IMR-90 (cell line): Measurements from ENCODE around the gene CNTN4. TPM values are rescaled to one million over a fixed set of nuclear protein-coding genes. Genes with fewer than 3 reads are reported as not detected.

Source experiments
- ATAC-seq: fragments of 200-7000 bp; cut with Tn5 transposase; 2 replicates; pipeline ENCODE4 v1.9.1; 2020; ENCODE audit warnings: low read depth, mild to moderate bottlenecking, moderate library complexity
- BruUV-seq: library from RNA; stranded (reverse); fragments of 400-500 nt; replicated peaks from 2 replicates; lab custom pipeline; 2021; lab: Mats Ljungman, UMichigan
- CTCF ChIA-PET: fragments of 300-600 bp; formaldehyde crosslinking; extraction: SDS; loops from one replicate; lab custom pipeline; 2021; ENCODE audit warnings: antibody characterized with exemption; lab: Yijun Ruan, JAX
- POLR2A ChIA-PET: fragments of 300-600 bp; sonication (Branson Sonifier 250); formaldehyde crosslinking; loops from one replicate; lab custom pipeline; 2022; ENCODE audit warnings: antibody characterized with exemption; ENCODE audit not compliant: unreplicated experiment; lab: Charles Lee
- DNase-seq: peaks from one replicate; pipeline ENCODE4 v3.0.0; 2013
- H2AFZ ChIP-seq: replicated peaks from 2 replicates; pipeline ENCODE3; 2013; ENCODE audit warnings: low read length, mild to moderate bottlenecking; ENCODE audit not compliant: poor library complexity
- H2AK5ac ChIP-seq: 2 replicates; pipeline ENCODE4 v1.6.1; 2013; ENCODE audit warnings: low read depth, low read length, inconsistent platforms
- H2AK9ac ChIP-seq: replicated peaks from 2 replicates; pipeline ENCODE3; 2013; ENCODE audit warnings: mild to moderate bottlenecking, low read depth, low read length, moderate library complexity; ENCODE audit not compliant: poor library complexity
- H2BK120ac ChIP-seq: 2 replicates; pipeline ENCODE4 v1.6.1; 2013; ENCODE audit warnings: low read depth, low read length, inconsistent platforms
- H2BK15ac ChIP-seq: 3 replicates; pipeline ENCODE4 v1.6.1; 2013; ENCODE audit warnings: low read depth, low read length, inconsistent platforms
- H2BK20ac ChIP-seq: 2 replicates; pipeline ENCODE4 v1.6.1; 2013; ENCODE audit warnings: low read depth, mild to moderate bottlenecking, inconsistent platforms, low read length, moderate library complexity
- H2BK5ac ChIP-seq: 2 replicates; pipeline ENCODE4 v1.6.1; 2013; ENCODE audit warnings: mild to moderate bottlenecking, low read depth, low read length, inconsistent platforms; ENCODE audit not compliant: poor library complexity, severe bottlenecking
- H3K14ac ChIP-seq: replicated peaks from 2 replicates; pipeline ENCODE4 v1.6.1; 2013; ENCODE audit warnings: low read depth, low read length, inconsistent platforms
- H3K18ac ChIP-seq: 2 replicates; pipeline ENCODE4 v1.6.1; 2013; ENCODE audit warnings: low read depth, low read length, control low read depth
- H3K23ac ChIP-seq: 2 replicates; pipeline ENCODE4 v1.6.1; 2013; ENCODE audit warnings: low read depth, low read length, inconsistent platforms
- H3K27ac ChIP-seq: 2 replicates; pipeline ENCODE4 v1.5.1; 2013; ENCODE audit warnings: mild to moderate bottlenecking, control low read depth, low read length; ENCODE audit not compliant: insufficient read depth
- H3K27me3 ChIP-seq: 2 replicates; pipeline ENCODE4 v1.6.1; 2013; ENCODE audit warnings: low read length; ENCODE audit not compliant: control insufficient read depth, insufficient read depth
- H3K36me3 ChIP-seq: 2 replicates; pipeline ENCODE4 v1.6.1; 2013; ENCODE audit warnings: low read length, mixed read lengths; ENCODE audit not compliant: control insufficient read depth, insufficient read depth
- H3K4ac ChIP-seq: 2 replicates; pipeline ENCODE4 v1.6.1; 2013; ENCODE audit warnings: low read depth, low read length, inconsistent platforms
- H3K4me1 ChIP-seq: 2 replicates; pipeline ENCODE4 v1.6.1; 2013; ENCODE audit warnings: low read length, mixed read lengths; ENCODE audit not compliant: control insufficient read depth, insufficient read depth
- H3K4me2 ChIP-seq: 2 replicates; pipeline ENCODE4 v1.6.1; 2013; ENCODE audit warnings: low read depth, mild to moderate bottlenecking, control low read depth, low read length, moderate library complexity
- H3K4me3 ChIP-seq: 2 replicates; pipeline ENCODE4 v1.5.1; 2013; ENCODE audit warnings: low read depth, mild to moderate bottlenecking, control low read depth, low read length, moderate library complexity; ENCODE audit not compliant: insufficient read depth
- H3K56ac ChIP-seq: 2 replicates; pipeline ENCODE4 v1.6.1; 2013; ENCODE audit warnings: low read length, inconsistent platforms; ENCODE audit not compliant: insufficient read depth; ENCODE audit errors: extremely low read depth
- H3K79me1 ChIP-seq, 2 experiments: 2 replicates each; pipeline ENCODE4 v1.6.1; 2013; ENCODE audit warnings: low read length in 2 of 2, inconsistent platforms in 1 of 2, low read depth in 1 of 2
- H3K9ac ChIP-seq: 2 replicates; pipeline ENCODE4 v1.6.1; 2013; ENCODE audit warnings: low read depth, low read length, control low read depth
- H3K9me1 ChIP-seq: 2 replicates; pipeline ENCODE4 v1.6.1; 2013; ENCODE audit warnings: low read length, inconsistent platforms; ENCODE audit not compliant: insufficient read depth
- H3K9me3 ChIP-seq: 2 replicates; pipeline ENCODE4 v1.6.1; 2013; ENCODE audit warnings: low read length; ENCODE audit not compliant: control insufficient read depth, insufficient read depth
- H4K20me1 ChIP-seq: 2 replicates; pipeline ENCODE4 v1.6.1; 2013; ENCODE audit warnings: low read length, inconsistent platforms; ENCODE audit not compliant: insufficient read depth
- H4K5ac ChIP-seq: 2 replicates; pipeline ENCODE4 v1.6.1; 2013; ENCODE audit warnings: mild to moderate bottlenecking, low read depth, low read length, control low read depth
- H4K8ac ChIP-seq, 2 experiments: 2 replicates each; pipeline ENCODE4 v1.6.1; 2013; ENCODE audit warnings: low read depth in 2 of 2, low read length in 2 of 2, control low read depth in 1 of 2, inconsistent platforms in 1 of 2
- H4K91ac ChIP-seq: 2 replicates; pipeline ENCODE4 v1.6.1; 2013; ENCODE audit warnings: low read depth, low read length, inconsistent platforms; ENCODE audit not compliant: insufficient read depth
- BHLHE40 ChIP-seq: fragments of 150-350 bp; IDR thresholded peaks from 2 replicates; pipeline ENCODE4 v1.6.1; 2016; ENCODE audit warnings: mild to moderate bottlenecking, low read depth, low read length
- CEBPB ChIP-seq: IDR thresholded peaks from 2 replicates; pipeline ENCODE4 v1.6.1; 2012; ENCODE audit warnings: low read depth, low read length, improper control_type of control experiment
- CHD1 ChIP-seq: IDR thresholded peaks from 2 replicates; pipeline ENCODE4 v1.6.1; 2012; ENCODE audit warnings: low read depth, low read length, improper control_type of control experiment
- CTCF ChIP-seq: conservative IDR thresholded peaks from 2 replicates; pipeline ENCODE4 v1.5.1; 2012; ENCODE audit warnings: mild to moderate bottlenecking, low read depth, low read length, improper control_type of control experiment
- FOS ChIP-seq: fragments of 150-350 bp; IDR thresholded peaks from 2 replicates; pipeline ENCODE4 v1.6.1; 2016; ENCODE audit warnings: low read depth, low read length
- MAFK ChIP-seq: IDR thresholded peaks from 2 replicates; pipeline ENCODE4 v1.6.1; 2012; ENCODE audit warnings: low read depth, low read length, improper control_type of control experiment
- MAZ ChIP-seq: IDR thresholded peaks from 2 replicates; pipeline ENCODE4 v1.6.1; 2012; ENCODE audit warnings: low read depth, mild to moderate bottlenecking, low read length, improper control_type of control experiment, moderate library complexity, borderline replicate concordance
- MXI1 ChIP-seq: IDR thresholded peaks from 2 replicates; pipeline ENCODE4 v1.6.1; 2012; ENCODE audit warnings: low read depth, mild to moderate bottlenecking, low read length, moderate library complexity, borderline replicate concordance
- NFE2L2 ChIP-seq: fragments of 150-350 bp; IDR thresholded peaks from 2 replicates; pipeline ENCODE4 v1.6.1; 2016; ENCODE audit warnings: low read depth, mild to moderate bottlenecking, low read length
- POLR2A ChIP-seq: IDR thresholded peaks from 2 replicates; pipeline ENCODE4 v1.6.1; 2012; ENCODE audit warnings: mild to moderate bottlenecking, low read depth, low read length
- RAD21 ChIP-seq: IDR thresholded peaks from 2 replicates; pipeline ENCODE4 v1.6.1; 2012; ENCODE audit warnings: low read length, improper control_type of control experiment
- RCOR1 ChIP-seq: IDR thresholded peaks from 2 replicates; pipeline ENCODE4 v1.6.1; 2012; ENCODE audit warnings: mild to moderate bottlenecking, low read length, improper control_type of control experiment; ENCODE audit not compliant: insufficient replicate concordance
- RFX5 ChIP-seq: IDR thresholded peaks from 2 replicates; pipeline ENCODE4 v1.8.0; 2012; ENCODE audit warnings: low read depth, mild to moderate bottlenecking, low read length, moderate library complexity
- SMC3 ChIP-seq: fragments of 150-350 bp; IDR thresholded peaks from 2 replicates; pipeline ENCODE4 v1.6.1; 2016; ENCODE audit warnings: low read depth, mild to moderate bottlenecking, antibody characterized with exemption, low read length, moderate library complexity
- USF2 ChIP-seq: fragments of 150-350 bp; IDR thresholded peaks from 2 replicates; pipeline ENCODE4 v1.6.1; 2017; ENCODE audit warnings: mild to moderate bottlenecking, antibody characterized with exemption, low read length, low read depth
- WGBS, 2 experiments: methylation state at CpG; one replicate each; pipeline versions ENCODE4 v1.1.5 to v1.1.7; 2013; ENCODE audit warnings: missing lambda C conversion rate in 2 of 2; ENCODE audit not compliant: insufficient read length in 1 of 2; ENCODE audit errors: extremely low coverage in 2 of 2; 5-methylcytosine and 5-hydroxymethylcytosine counted together
- dilution Hi-C: fragments of 300-500 bp; cut with HindIII; formaldehyde crosslinking; loops from one replicate; pipeline ENCODE4 v1.14.3; 2018; ENCODE audit warnings: low sequenced_read_pairs; ENCODE audit not compliant: unreplicated experiment
- in situ Hi-C: fragments of 300-500 bp; cut with MboI; formaldehyde crosslinking; loops from 3 replicates; pipeline ENCODE4 v1.14.3; 2019; ENCODE audit warnings: low sequenced_read_pairs, inconsistent platforms, mixed read lengths
- intact Hi-C: fragments of 100-400 bp; cut with micrococcal nuclease; formaldehyde crosslinking; loops from 2 replicates; pipeline ENCODE4 v1.10.0; 2022
- polyA plus RNA-seq, 3 experiments: library from polyadenylated mRNA; depleted of rRNA; stranded (reverse); fragments of >200 nt; gene quantifications; 2 replicates each; pipeline ENCODE4 v1.2.3, GENCODE V29; 2012; ENCODE audit warnings: low replicate concordance in 1 of 3
- total RNA-seq: library from RNA; depleted of rRNA; stranded (reverse); fragments of >200 nt; gene quantifications from 2 replicates; pipeline ENCODE4 v1.2.3, GENCODE V29; 2012
- TF ChIP-seq, protein P1 (sequence below): fragments of 150-350 bp; IDR thresholded peaks from 2 replicates; pipeline ENCODE4 v1.6.1; 2016; ENCODE audit warnings: low read depth, mild to moderate bottlenecking, low read length, moderate library complexity, borderline replicate concordance

Gene CNTN4
- total and polyA plus RNA-seq, 2 of the 4 experiments (the other 2 are of a cell fraction), result under 0.01 TPM; not detected in 1

DNA sequence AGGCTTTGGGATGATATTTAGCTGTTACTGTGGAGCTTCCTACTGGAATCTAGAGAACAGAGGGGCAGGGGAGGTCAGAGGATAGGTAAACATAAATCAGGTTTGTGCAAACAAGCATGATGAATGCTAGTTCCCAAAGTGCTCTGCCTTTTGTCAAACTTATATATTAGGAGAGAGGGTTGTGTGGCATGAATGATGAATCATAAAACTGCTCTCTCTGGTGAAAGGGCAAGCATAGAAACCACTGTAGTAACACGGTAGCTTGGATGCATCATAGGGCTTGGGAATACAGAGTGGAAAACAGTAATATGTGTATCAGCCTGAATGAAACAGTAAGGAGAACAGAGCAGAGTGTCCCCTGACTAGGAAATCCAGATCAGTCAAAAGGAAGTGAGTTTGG, 524.8 kb downstream of the CNTN4 start:
- no peak overlapping the region for H3K14ac ChIP-seq
- no peaks in the 10 kb centered on the region for H3K9me1 ChIP-seq
- no peak overlapping the region for H3K4ac ChIP-seq
- H4K20me1 ChIP-seq, result no peaks in the 10 kb centered on the region
- H4K8ac ChIP-seq, result no peak overlapping the region
- no peak overlapping the region for H2BK15ac ChIP-seq
- BruUV-seq, result no TSS peak
- H4K5ac ChIP-seq, result no peak overlapping the region
- no peak overlapping the region for H4K91ac ChIP-seq
- no peak overlapping the region for H3K18ac ChIP-seq
- H2BK120ac ChIP-seq, result no peak overlapping the region
- dilution Hi-C loops, result no loop called here
- no peak overlapping the region for H3K9ac ChIP-seq
- H3K23ac ChIP-seq, result no peak overlapping the region
- H3K27me3 ChIP-seq, result no peaks in the 10 kb centered on the region
- WGBS, 2 experiments, result 0% methylated on average over 1 of the region's 1 CpG; no CpG with 5 or more reads in 1 of the 2 experiments
- H2AFZ ChIP-seq, result no peak overlapping the region
- H3K4me2 ChIP-seq, result no peak overlapping the region
- no peak overlapping the region for H3K4me3 ChIP-seq
- intact Hi-C loops, result no loop called here
- no peak for TF ChIP-seq CEBPB
- TF ChIP-seq RFX5, result no peak
- no peak for TF ChIP-seq MAFK
- no peak for TF ChIP-seq CHD1
- no peak for TF ChIP-seq CTCF
- TF ChIP-seq, protein P1, sequence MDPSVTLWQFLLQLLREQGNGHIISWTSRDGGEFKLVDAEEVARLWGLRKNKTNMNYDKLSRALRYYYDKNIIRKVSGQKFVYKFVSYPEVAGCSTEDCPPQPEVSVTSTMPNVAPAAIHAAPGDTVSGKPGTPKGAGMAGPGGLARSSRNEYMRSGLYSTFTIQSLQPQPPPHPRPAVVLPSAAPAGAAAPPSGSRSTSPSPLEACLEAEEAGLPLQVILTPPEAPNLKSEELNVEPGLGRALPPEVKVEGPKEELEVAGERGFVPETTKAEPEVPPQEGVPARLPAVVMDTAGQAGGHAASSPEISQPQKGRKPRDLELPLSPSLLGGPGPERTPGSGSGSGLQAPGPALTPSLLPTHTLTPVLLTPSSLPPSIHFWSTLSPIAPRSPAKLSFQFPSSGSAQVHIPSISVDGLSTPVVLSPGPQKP, result no peak
- no peak for TF ChIP-seq FOS
- TF ChIP-seq MAZ, result no peak
- TF ChIP-seq SMC3, result no peak
- no peak for TF ChIP-seq RCOR1
- TF ChIP-seq NFE2L2, result no peak
- TF ChIP-seq RAD21, result no peak
- no peak for TF ChIP-seq BHLHE40
- TF ChIP-seq USF2, result no peak
- TF ChIP-seq MXI1, result no peak
- no peak for TF ChIP-seq POLR2A
- no peak overlapping the region for H2BK20ac ChIP-seq
- in situ Hi-C loops, result no loop called here
- no peaks in the 10 kb centered on the region for H3K79me1 ChIP-seq
- H3K27ac ChIP-seq, result no peak overlapping the region
- DNase-seq (peak; percentile 9), ATAC-seq (peak; percentile 57)
- H3K4me1 ChIP-seq, result no peaks in the 10 kb centered on the region
- H3K9me3 ChIP-seq, result 0 out of 2 replicates have a peak, but pooled peaks cover 1% of the 10 kb centered on the region
- no peak overlapping the region for H2AK5ac ChIP-seq
- H3K56ac ChIP-seq, result no peak overlapping the region
- POLR2A ChIA-PET, result no interaction called here
- H2BK5ac ChIP-seq, result no peak overlapping the region
- CTCF ChIA-PET, result interaction anchor here (1.1 kb wide), 1 partner anchor 17 kb away, joined by 3 read pairs; no protein-coding TSS in a partner anchor
- no peak overlapping the region for H2AK9ac ChIP-seq
- no peaks in the 10 kb centered on the region for H3K36me3 ChIP-seq
